ENCODE data around the gene CLCF1.

The CLCF1 gene

DNA sequence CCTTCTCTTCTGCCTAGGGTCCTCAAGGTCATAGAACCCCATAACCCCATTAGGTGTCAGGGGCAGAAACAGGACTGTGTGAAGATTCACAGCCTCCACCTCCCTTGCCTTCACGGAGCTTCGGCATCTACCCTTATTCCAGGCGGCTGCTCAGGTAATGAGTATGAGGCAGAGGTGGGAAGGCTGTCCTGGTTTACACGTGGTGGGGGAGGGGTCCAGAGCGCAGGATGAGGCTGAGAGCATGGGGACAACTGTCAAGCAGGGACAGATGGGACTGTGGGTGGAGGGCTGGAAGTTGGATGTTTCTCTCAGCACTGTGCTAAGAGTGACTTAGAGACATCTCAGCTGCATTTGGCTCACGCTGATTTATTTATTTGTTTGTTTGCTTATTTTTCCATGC lies 14.1 kb upstream of the CLCF1 start:
- Histone ChIP-seq H3K27me3 (ENCODE audit: insufficient read depth, low read length) (no peaks in the 10 kb centered on the region; the same call in 1 of the 2 replicates), H3F3A (ENCODE audit: insufficient read depth, low read length) (no peaks in the 10 kb centered on the region), H3K4me2 (ENCODE audit: low read length) (no peak overlapping the region), H3K79me2 (ENCODE audit: insufficient read depth, low read length) (no peaks in the 10 kb centered on the region), H3K9me3 (ENCODE audit: low read length) (no peaks in the 10 kb centered on the region), H3K9ac (ENCODE audit: low read length) (no peak overlapping the region), H4K20me1 (ENCODE audit: insufficient read depth, low read length) (no peaks in the 10 kb centered on the region), H3K9me2 (ENCODE audit: low read depth, low read length) (no peaks in the 10 kb centered on the region), H3K27ac (ENCODE audit: low read depth, low read length, poor library complexity, severe bottlenecking) (no peak overlapping the region), H3K4me1 (ENCODE audit: insufficient read depth, low read length, severe bottlenecking) (peaks cover 13% of the 10 kb centered on the region), H2AFZ (ENCODE audit: low read length) (no peak overlapping the region), H3K4me3 (ENCODE audit: low read depth, low read length, poor library complexity, severe bottlenecking) (no peak overlapping the region), H3K36me3 (ENCODE audit: insufficient read depth, low read length) (no peaks in the 10 kb centered on the region)
- TF ChIP-seq, protein P1, sequence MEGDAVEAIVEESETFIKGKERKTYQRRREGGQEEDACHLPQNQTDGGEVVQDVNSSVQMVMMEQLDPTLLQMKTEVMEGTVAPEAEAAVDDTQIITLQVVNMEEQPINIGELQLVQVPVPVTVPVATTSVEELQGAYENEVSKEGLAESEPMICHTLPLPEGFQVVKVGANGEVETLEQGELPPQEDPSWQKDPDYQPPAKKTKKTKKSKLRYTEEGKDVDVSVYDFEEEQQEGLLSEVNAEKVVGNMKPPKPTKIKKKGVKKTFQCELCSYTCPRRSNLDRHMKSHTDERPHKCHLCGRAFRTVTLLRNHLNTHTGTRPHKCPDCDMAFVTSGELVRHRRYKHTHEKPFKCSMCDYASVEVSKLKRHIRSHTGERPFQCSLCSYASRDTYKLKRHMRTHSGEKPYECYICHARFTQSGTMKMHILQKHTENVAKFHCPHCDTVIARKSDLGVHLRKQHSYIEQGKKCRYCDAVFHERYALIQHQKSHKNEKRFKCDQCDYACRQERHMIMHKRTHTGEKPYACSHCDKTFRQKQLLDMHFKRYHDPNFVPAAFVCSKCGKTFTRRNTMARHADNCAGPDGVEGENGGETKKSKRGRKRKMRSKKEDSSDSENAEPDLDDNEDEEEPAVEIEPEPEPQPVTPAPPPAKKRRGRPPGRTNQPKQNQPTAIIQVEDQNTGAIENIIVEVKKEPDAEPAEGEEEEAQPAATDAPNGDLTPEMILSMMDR (IDR thresholded peaks at IDR 0.05; ENCODE audit: low read length) = no peak

DNA sequence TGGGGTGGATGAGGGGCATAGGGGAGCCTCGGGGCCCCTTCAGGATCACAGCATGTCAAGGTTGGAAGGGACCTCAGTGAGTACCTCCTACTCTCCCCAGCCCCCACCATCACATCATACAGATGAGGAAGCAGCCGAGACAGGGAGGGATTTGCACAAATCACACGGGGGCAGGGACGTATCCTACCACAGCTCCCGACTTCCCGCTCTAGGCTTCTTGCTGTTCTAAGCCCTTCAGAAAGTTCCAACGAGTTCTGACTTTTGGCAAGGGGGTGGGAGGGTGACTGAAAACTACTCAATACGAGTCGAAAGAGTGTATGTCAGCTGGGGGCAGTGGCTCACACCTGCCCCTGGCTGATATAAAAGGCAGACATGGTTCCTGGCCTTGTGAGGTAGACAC lies 13.7 kb upstream of the CLCF1 start:
- H3K4me1 ChIP-seq (ENCODE audit: insufficient read depth, low read length, severe bottlenecking) = peaks cover 10% of the 10 kb centered on the region
- no peaks in the 10 kb centered on the region for H3K79me2 ChIP-seq (ENCODE audit: insufficient read depth, low read length)
- no peaks in the 10 kb centered on the region for H3F3A ChIP-seq (ENCODE audit: insufficient read depth, low read length)
- no peaks in the 10 kb centered on the region for H4K20me1 ChIP-seq (ENCODE audit: insufficient read depth, low read length)
- no peak overlapping the region for H3K4me2 ChIP-seq (ENCODE audit: low read length)
- no peak for TF ChIP-seq EZH2 (IDR thresholded peaks at IDR 0.05; ENCODE audit: borderline replicate concordance, low read length)
- TF ChIP-seq, protein P1 (IDR thresholded peaks at IDR 0.05; ENCODE audit: low read length) = no peak
- H2AFZ ChIP-seq (ENCODE audit: low read length) = no peak overlapping the region
- no peak overlapping the region for H3K27ac ChIP-seq (ENCODE audit: low read depth, low read length, poor library complexity, severe bottlenecking)
- H3K4me3 ChIP-seq (ENCODE audit: low read depth, low read length, poor library complexity, severe bottlenecking) = no peak overlapping the region
- H3K9ac ChIP-seq (ENCODE audit: low read length) = no peak overlapping the region
- no peaks in the 10 kb centered on the region for H3K9me3 ChIP-seq (ENCODE audit: low read length)
- no peaks in the 10 kb centered on the region for H3K36me3 ChIP-seq (ENCODE audit: insufficient read depth, low read length)
- H3K27me3 ChIP-seq (ENCODE audit: insufficient read depth, low read length) = no peaks in the 10 kb centered on the region; the same call in 1 of the 2 replicates
- H3K9me2 ChIP-seq (ENCODE audit: low read depth, low read length) = no peaks in the 10 kb centered on the region

DNA sequence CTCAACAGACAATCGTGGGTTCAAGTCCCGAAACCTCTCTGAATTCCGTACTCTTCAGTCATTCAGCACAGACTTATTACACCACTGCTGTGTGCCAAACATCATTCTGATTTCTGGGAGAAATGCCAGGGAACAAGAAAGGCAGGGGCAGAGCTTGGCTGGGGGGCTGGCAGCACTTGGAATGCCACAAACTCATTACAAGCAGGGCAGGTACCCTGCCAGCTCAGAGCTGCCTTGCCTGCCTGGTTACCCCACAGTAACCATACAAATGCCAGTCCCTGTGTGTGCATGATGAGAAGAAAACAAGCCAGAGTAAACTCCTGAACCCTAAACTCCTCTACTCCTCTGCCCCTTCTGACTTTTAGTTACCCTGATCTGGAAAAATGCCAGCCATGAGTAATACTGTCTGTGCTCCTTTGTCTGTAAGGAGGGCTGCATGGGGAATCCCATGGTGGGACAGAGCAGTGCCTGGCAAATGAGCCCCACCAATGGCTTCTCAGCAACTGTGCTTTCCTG lies 11.5 kb upstream of the CLCF1 start:
- Histone ChIP-seq H3K79me2 (ENCODE audit: insufficient read depth, low read length) (no peaks in the 10 kb centered on the region), H3K4me2 (ENCODE audit: low read length) (no peak overlapping the region), H3K9ac (ENCODE audit: low read length) (no peak overlapping the region), H4K20me1 (ENCODE audit: insufficient read depth, low read length) (no peaks in the 10 kb centered on the region), H3K4me3 (ENCODE audit: low read depth, low read length, poor library complexity, severe bottlenecking) (no peak overlapping the region), H2AFZ (ENCODE audit: low read length) (no peak overlapping the region), H3K36me3 (ENCODE audit: insufficient read depth, low read length) (no peaks in the 10 kb centered on the region), H3K27me3 (ENCODE audit: insufficient read depth, low read length) (no peaks in the 10 kb centered on the region; the same call in 1 of the 2 replicates), H3K9me3 (ENCODE audit: low read length) (no peaks in the 10 kb centered on the region), H3F3A (ENCODE audit: insufficient read depth, low read length) (no peaks in the 10 kb centered on the region), H3K9me2 (ENCODE audit: low read depth, low read length) (no peaks in the 10 kb centered on the region), H3K4me1 (ENCODE audit: insufficient read depth, low read length, severe bottlenecking) (peaks cover 12% of the 10 kb centered on the region), H3K27ac (ENCODE audit: low read depth, low read length, poor library complexity, severe bottlenecking) (no peak overlapping the region)
- no peak for TF ChIP-seq EZH2 (IDR thresholded peaks at IDR 0.05; ENCODE audit: borderline replicate concordance, low read length)
- TF ChIP-seq, protein P1 (IDR thresholded peaks at IDR 0.05; ENCODE audit: low read length) = no peak

All from OCI-LY1 (cell line).